CD4-positive, CD25-positive, alpha-beta regulatory T cell (primary cell): ENCODE data around the gene CFAP91. TPM values are rescaled to one million over a fixed set of nuclear protein-coding genes. Genes with fewer than 3 reads are reported as not detected.
A peak's percentile ranks its signal among the peaks of the same experiment; 100 is the strongest.

Source experiments
- ATAC-seq, 2 donors: fragments of 150-1000 bp; cut with Tn5 transposase; one replicate each; pipeline ENCODE4 v1.10.0; 2021; ENCODE audit warnings: low read depth in 2 of 2, moderate number of reproducible peaks in 2 of 2, moderate library complexity in 1 of 2
- DNase-seq, 3 donors: peaks; one replicate each; pipeline versions ENCODE4 v3.0.0 to v3.0.0-alpha.2; 2012 to 2022; ENCODE audit warnings: mixed read lengths in 1 of 3
- H3K27ac ChIP-seq: one replicate; pipeline ENCODE4 v1.7.0; 2013; ENCODE audit warnings: mild to moderate bottlenecking, low read length; ENCODE audit not compliant: insufficient read depth, poor library complexity, severe bottlenecking
- H3K27me3 ChIP-seq: one replicate; pipeline ENCODE4 v1.7.0; 2013; ENCODE audit warnings: low read length; ENCODE audit not compliant: control insufficient read depth, insufficient read depth
- H3K36me3 ChIP-seq: one replicate; pipeline ENCODE4 v1.7.0; 2013; ENCODE audit warnings: mild to moderate bottlenecking, low read length, moderate library complexity; ENCODE audit not compliant: control insufficient read depth, insufficient read depth
- H3K4me1 ChIP-seq: 2 replicates; pipeline ENCODE4 v1.7.0; 2013; ENCODE audit warnings: mild to moderate bottlenecking, low read length; ENCODE audit not compliant: insufficient read depth, control insufficient read depth, poor library complexity, severe bottlenecking
- H3K4me3 ChIP-seq: one replicate; pipeline ENCODE4 v1.7.0; 2013; ENCODE audit warnings: low read depth, mild to moderate bottlenecking, low read length, moderate library complexity
- H3K9me3 ChIP-seq, 2 experiments: 1 replicate in 1 of 2; 2 replicates in 1 of 2; pipeline ENCODE4 v1.7.0; 2013; ENCODE audit warnings: low read length in 2 of 2, mild to moderate bottlenecking in 1 of 2, moderate library complexity in 1 of 2; ENCODE audit not compliant: control insufficient read depth in 2 of 2
- H3K27ac Mint-ChIP-seq, 3 donors: one replicate each; pipeline ENCODE4 v1.8.0; 2020 to 2022; ENCODE audit warnings: mild to moderate bottlenecking in 3 of 3, mixed read lengths in 3 of 3, moderate library complexity in 2 of 3
- H3K27me3 Mint-ChIP-seq: one replicate; pipeline ENCODE4 v1.8.0; 2022; ENCODE audit warnings: mild to moderate bottlenecking, mixed read lengths
- H3K36me3 Mint-ChIP-seq: one replicate; pipeline ENCODE4 v1.8.0; 2020; ENCODE audit warnings: mixed read lengths
- H3K4me1 Mint-ChIP-seq, 4 donors: one replicate each; pipeline ENCODE4 v1.8.0; 2020 to 2022; ENCODE audit warnings: mixed read lengths in 4 of 4, mild to moderate bottlenecking in 1 of 4
- H3K4me3 Mint-ChIP-seq, 4 donors: one replicate each; pipeline ENCODE4 v1.8.0; 2020 to 2022; ENCODE audit warnings: mild to moderate bottlenecking in 4 of 4, mixed read lengths in 4 of 4, moderate library complexity in 3 of 4
- H3K9me3 Mint-ChIP-seq, 7 donors: one replicate each; pipeline ENCODE4 v1.8.0; 2020 to 2022; ENCODE audit warnings: mixed read lengths in 7 of 7, mild to moderate bottlenecking in 3 of 7, moderate library complexity in 2 of 7
- polyA plus RNA-seq, 4 donors: library from polyadenylated mRNA; unstranded; fragments of 300-500 nt; fragmentation: Illumina TruSeq; gene quantifications; one replicate each; pipeline ENCODE4 v1.2.3, GENCODE V29; 2021
- total RNA-seq: library from RNA; stranded (reverse); gene quantifications from one replicate; pipeline ENCODE4 v1.2.3, GENCODE V29; 2022

The CFAP91 gene
- total and polyA plus RNA-seq, 5 donors from 2014 or later = 0.44 to 0.59 TPM; not detected in 3

DNA sequence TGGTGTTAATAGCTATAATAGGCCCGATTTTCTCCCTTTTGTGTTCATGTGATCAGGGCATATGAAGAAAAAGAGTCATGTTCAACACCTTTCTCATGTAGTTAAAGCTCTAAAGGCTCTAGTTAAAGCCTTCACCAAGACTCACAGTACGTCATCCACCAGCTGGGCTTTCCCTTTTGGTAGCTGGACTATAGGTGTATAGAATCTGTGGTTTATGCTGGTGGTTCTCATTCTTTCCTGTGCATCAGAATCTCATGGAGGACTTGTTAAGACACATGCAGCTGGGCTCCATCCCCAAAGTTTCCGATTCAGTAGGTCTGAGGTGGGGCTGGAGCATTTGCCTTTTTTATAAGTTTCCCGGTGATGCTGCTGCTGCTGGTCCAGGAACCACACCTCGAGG is 31.0 kb downstream of the CFAP91 start:
- Histone ChIP-seq H3K4me3 (no peak overlapping the region), H3K27me3 (no peaks in the 10 kb centered on the region), H3K4me1 (no peaks in the 10 kb centered on the region), H3K27ac (no peak overlapping the region), H3K9me3 (no peaks in the 10 kb centered on the region), H3K36me3 (no peaks in the 10 kb centered on the region)
- DNase-seq (no peak), ATAC-seq (no peak)
- Mint-ChIP-seq H3K9me3 (no peaks in the 10 kb centered on the region), H3K27me3 (peaks cover 6% of the 10 kb centered on the region), H3K4me1 (no peaks in the 10 kb centered on the region), H3K4me3 (no peak overlapping the region), H3K36me3 (no peaks in the 10 kb centered on the region), H3K27ac (no peak overlapping the region)

- no peaks in the 10 kb centered on the region for H3K4me1 ChIP-seq
- H3K9me3 ChIP-seq = no peaks in the 10 kb centered on the region
- ATAC-seq (no peak), DNase-seq (no peak)
- H3K36me3 ChIP-seq = no peaks in the 10 kb centered on the region
- no peak overlapping the region for H3K4me3 ChIP-seq
- peaks cover 5% of the 10 kb centered on the region for H3K27me3 ChIP-seq
- Mint-ChIP-seq H3K9me3 (no peaks in the 10 kb centered on the region), H3K27ac (no peak overlapping the region), H3K4me1 (no peaks in the 10 kb centered on the region), H3K4me3 (no peak overlapping the region), H3K27me3 (peaks cover 22% of the 10 kb centered on the region), H3K36me3 (no peaks in the 10 kb centered on the region)
- no peak overlapping the region for H3K27ac ChIP-seq
Observed at GRCh38 chr3:119738741-119739140, 35.9 kb downstream of the CFAP91 start.

DNA sequence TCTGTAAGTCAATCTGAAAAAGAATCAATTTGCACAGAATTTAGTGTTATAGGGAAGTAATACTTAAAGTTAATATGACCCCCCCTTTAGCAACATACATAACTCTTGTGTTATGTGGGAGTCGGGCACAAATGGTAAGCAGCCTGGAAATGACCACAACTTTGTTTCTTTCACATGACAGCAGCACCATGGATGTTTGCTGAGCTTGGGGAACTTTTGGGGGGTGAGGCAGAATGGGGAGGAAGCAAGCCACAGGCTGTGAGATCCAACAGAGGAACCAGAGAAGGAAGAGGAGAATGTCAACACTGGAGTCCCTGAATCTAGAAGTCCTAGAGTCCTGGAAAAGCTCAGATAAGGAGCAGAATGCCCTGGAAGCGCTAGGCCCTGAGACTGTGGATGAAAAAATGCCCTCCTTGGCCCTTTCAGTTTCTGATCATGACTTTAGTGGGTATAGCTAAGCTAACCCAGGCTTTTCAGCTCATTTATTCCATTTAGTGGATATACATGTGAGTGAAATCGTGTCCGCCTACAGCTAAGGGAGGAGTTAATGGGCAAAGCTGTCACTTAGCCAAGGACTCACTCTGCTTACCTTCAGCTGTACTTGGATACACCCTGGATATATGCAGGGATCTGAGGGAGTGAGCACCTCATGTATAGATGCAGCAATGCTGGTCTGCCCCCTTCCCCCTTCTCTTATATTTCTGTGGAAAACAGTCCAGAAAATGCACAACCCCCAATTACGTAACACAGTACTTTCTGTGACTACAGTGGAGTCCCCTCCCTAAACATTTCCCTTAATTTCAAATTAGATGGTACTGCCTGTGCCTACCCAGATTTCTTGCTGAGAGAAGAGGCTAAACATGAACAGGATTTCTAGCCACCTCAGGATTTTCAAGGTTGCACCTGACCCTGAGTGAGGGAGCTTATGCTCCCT is 39.1 kb downstream of the CFAP91 start:
- Histone ChIP-seq H3K27ac (no peak overlapping the region), H3K4me1 (no peaks in the 10 kb centered on the region), H3K9me3 (no peaks in the 10 kb centered on the region), H3K36me3 (no peaks in the 10 kb centered on the region), H3K4me3 (no peak overlapping the region), H3K27me3 (peaks cover 5% of the 10 kb centered on the region)
- no peaks in the 10 kb centered on the region for H3K4me1 Mint-ChIP-seq
- H3K36me3 Mint-ChIP-seq = no peaks in the 10 kb centered on the region
- ATAC-seq (no peak), DNase-seq (no peak)
- no peaks in the 10 kb centered on the region for H3K9me3 Mint-ChIP-seq
- no peak overlapping the region for H3K4me3 Mint-ChIP-seq
- H3K27ac Mint-ChIP-seq = peak overlapping the region in 1 of 3 donors; percentile 7
- peaks cover 31% of the 10 kb centered on the region for H3K27me3 Mint-ChIP-seq

DNA sequence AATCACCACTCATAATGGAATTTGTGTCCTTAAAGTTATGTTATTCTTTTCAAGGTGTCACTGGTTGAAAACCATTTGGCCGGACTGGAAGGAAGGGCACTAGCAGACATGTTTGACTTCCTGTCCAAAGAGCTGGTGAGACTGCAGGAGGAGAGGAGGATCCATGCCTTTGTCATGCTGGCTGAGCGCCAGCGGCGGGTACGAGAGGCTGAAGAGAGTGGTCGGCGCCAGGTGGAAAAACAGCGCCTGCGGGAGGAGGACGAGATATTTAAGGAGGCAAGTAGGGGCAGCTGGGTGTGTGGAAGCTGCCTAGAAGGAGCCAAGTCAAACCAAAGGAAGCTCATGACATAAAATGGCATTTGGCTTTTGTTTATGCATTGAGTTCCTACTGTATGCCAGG is 41.1 kb downstream of the CFAP91 start:
- Histone ChIP-seq H3K36me3 (no peaks in the 10 kb centered on the region), H3K27ac (no peak overlapping the region), H3K9me3 (no peaks in the 10 kb centered on the region), H3K27me3 (peaks cover 5% of the 10 kb centered on the region), H3K4me3 (no peak overlapping the region), H3K4me1 (no peaks in the 10 kb centered on the region)
- Mint-ChIP-seq H3K27me3 (peaks cover 30% of the 10 kb centered on the region), H3K4me3 (no peak overlapping the region), H3K27ac (no peak overlapping the region), H3K9me3 (no peaks in the 10 kb centered on the region), H3K36me3 (no peaks in the 10 kb centered on the region), H3K4me1 (no peaks in the 10 kb centered on the region)
- DNase-seq (no peak), ATAC-seq (no peak)

DNA sequence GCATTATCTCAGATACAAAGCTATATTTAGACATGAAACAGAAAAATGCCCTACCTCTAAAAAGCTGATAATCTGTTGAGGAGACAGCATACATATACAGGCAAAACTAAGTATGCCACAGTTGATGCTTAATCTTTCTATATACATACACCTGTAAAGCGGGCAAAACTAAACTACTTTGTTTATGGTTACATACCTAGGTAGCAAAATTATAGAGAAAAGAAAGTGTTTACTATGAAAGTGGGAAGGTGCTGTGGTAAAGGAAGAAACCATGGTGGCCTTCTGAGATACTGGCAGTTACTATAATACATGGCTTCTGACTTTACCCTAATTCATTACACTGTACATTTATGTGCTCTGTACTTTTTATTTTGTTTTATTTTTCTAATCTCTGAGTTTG is 43.1 kb downstream of the CFAP91 start:
- Mint-ChIP-seq H3K27ac (no peak overlapping the region), H3K9me3 (no peaks in the 10 kb centered on the region), H3K4me1 (no peaks in the 10 kb centered on the region), H3K27me3 (peaks cover 21% of the 10 kb centered on the region), H3K36me3 (no peaks in the 10 kb centered on the region), H3K4me3 (no peak overlapping the region)
- ATAC-seq (no peak), DNase-seq (no peak)
- Histone ChIP-seq H3K27ac (no peak overlapping the region), H3K4me3 (no peak overlapping the region), H3K4me1 (no peaks in the 10 kb centered on the region), H3K27me3 (peaks cover 5% of the 10 kb centered on the region), H3K9me3 (no peaks in the 10 kb centered on the region), H3K36me3 (no peaks in the 10 kb centered on the region)

DNA sequence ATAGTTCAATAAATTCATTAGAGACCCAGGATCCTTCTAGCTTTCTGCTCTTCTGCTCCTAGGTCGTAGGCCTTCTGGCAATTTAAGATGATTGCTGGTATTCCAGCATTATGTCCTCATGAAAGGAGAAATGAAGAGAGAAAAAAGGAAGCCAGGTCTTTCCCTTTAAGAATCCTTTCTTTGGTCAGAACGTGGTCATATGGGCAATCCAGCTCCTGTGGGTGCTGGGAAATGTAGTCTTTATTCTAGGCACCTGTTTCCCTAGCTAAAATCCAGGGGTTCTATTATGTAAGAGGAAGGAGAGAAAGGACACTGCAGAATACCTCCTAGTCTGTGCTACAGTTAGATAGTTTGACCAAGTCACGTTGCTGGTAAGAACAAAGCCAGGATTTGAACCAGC is 43.6 kb downstream of the CFAP91 start:
- no peaks in the 10 kb centered on the region for H3K36me3 Mint-ChIP-seq
- no peaks in the 10 kb centered on the region for H3K9me3 Mint-ChIP-seq
- DNase-seq (no peak), ATAC-seq (no peak)
- H3K4me1 Mint-ChIP-seq = no peaks in the 10 kb centered on the region
- H3K4me3 ChIP-seq = no peak overlapping the region
- no peak overlapping the region for H3K27ac ChIP-seq
- no peak overlapping the region for H3K4me3 Mint-ChIP-seq
- H3K9me3 ChIP-seq = no peaks in the 10 kb centered on the region
- H3K36me3 ChIP-seq = no peaks in the 10 kb centered on the region
- peaks cover 3% of the 10 kb centered on the region for H3K27me3 ChIP-seq
- peaks cover 23% of the 10 kb centered on the region for H3K27me3 Mint-ChIP-seq
- no peak overlapping the region for H3K27ac Mint-ChIP-seq
- no peaks in the 10 kb centered on the region for H3K4me1 ChIP-seq

DNA sequence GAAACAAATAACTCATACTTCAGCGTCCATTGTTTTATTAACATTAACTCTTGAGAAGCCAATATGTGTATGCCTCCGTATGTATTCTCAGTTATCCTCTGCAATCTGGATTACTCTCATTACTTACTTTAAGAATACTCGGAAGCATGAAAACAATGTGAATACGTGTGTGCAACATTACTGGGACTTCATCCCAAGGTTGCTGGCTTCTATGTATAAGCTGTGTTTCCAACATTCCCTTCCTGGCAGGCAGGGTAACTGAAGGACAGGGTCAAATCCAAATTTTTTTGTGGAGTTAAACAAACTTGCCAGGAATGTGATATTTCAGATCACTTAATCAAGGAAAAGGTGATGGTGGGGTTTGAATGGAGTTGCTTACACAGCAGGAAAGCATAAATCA is 44.5 kb downstream of the CFAP91 start:
- no peak for ATAC-seq
- no peaks in the 10 kb centered on the region for H3K4me1 ChIP-seq

DNA sequence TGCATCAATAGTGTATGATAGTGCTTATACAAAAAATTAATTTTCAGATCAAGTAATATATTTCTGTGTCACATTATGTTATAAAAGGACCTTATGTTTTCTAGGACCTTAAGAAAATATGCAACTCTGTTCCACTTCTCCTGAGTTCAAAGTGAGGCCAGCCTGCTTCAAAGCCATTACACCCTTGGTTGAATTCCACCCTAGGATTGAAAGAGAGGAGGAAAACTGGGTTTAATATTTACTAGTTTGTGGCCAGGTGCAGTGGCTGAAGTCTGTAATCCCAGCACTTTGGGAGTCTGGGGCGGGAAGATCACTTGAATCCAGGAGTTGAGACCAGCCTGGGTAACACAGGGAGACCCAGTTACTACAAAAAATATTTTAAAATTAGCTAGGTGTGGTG is 46.2 kb downstream of the CFAP91 start:
- ATAC-seq (no peak), DNase-seq (no peak)
- Histone ChIP-seq H3K36me3 (no peaks in the 10 kb centered on the region), H3K4me1 (no peaks in the 10 kb centered on the region), H3K4me3 (no peak overlapping the region), H3K27me3 (peaks cover under 1% of the 10 kb centered on the region), H3K27ac (no peak overlapping the region), H3K9me3 (peaks cover 0 to 3% of the 10 kb centered on the region in 2 experiments)
- Mint-ChIP-seq H3K9me3 (peaks cover under 1 to 4% (median 2%) of the 10 kb centered on the region in 7 donors), H3K4me3 (no peak overlapping the region), H3K27me3 (peaks cover 25% of the 10 kb centered on the region), H3K36me3 (no peaks in the 10 kb centered on the region), H3K4me1 (no peaks in the 10 kb centered on the region), H3K27ac (no peak overlapping the region)

More for the DNA sequence above, 44.5 kb downstream of the CFAP91 start:
- H3K9me3 Mint-ChIP-seq = peaks cover 0 to 2% (median 0%) of the 10 kb centered on the region in 7 donors
- Histone ChIP-seq H3K9me3 (no peaks in the 10 kb centered on the region), H3K27me3 (no peaks in the 10 kb centered on the region), H3K36me3 (no peaks in the 10 kb centered on the region), H3K4me3 (no peak overlapping the region), H3K27ac (no peak overlapping the region)
- peaks cover 20% of the 10 kb centered on the region for H3K27me3 Mint-ChIP-seq
- no peaks in the 10 kb centered on the region for H3K36me3 Mint-ChIP-seq
- no peak overlapping the region for H3K27ac Mint-ChIP-seq
- DNase-seq = no peak
- H3K4me1 Mint-ChIP-seq = no peaks in the 10 kb centered on the region
- H3K4me3 Mint-ChIP-seq = no peak overlapping the region
